Measurements from ENCODE around the gene IGSF21. TPM values are rescaled to one million over a fixed set of nuclear protein-coding genes. Genes with fewer than 3 reads are reported as not detected.

The IGSF21 gene
- polyA plus RNA-seq, 1 experiment: not detected

DNA sequence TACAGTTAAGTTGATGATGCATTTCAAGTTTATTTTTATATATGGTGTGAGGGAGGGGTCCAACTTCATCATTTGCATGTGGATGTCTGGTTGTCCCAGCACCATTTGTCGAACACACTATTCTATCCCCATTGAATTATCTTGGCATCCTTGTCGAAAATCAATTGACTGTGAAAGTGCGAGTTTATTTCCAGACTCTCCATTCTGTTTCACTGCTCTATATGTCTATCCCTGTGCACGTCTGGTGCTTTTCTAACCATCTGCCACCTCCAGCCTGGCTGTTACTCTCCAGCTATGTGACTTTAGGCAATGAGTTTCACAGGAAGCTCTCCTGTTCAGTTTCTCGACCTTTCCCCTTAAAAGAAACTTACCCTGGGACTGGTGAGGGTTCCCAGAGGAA lies 236.0 kb downstream of the IGSF21 start:
- CTCF ChIA-PET: no interaction called here

GRCh38 chr1:18344755-18345154 lies 237.2 kb downstream of the IGSF21 start:
- POLR2A ChIA-PET: no interaction called here
- Histone ChIP-seq H3K27ac (ENCODE audit: low read depth, low read length) (no peak overlapping the region), H3K27me3 (ENCODE audit: control insufficient read depth, insufficient read depth, low read length) (no peaks in the 10 kb centered on the region), H3K4me3 (ENCODE audit: low read depth, low read length) (no peak overlapping the region), H3K9me3 (ENCODE audit: control insufficient read depth, insufficient read depth, low read length) (peaks cover 4% of the 10 kb centered on the region)
- CTCF ChIA-PET: no interaction called here
- DNase-seq (ENCODE audit: low read depth, low spot score): no peak
- TF ChIP-seq, protein P1, sequence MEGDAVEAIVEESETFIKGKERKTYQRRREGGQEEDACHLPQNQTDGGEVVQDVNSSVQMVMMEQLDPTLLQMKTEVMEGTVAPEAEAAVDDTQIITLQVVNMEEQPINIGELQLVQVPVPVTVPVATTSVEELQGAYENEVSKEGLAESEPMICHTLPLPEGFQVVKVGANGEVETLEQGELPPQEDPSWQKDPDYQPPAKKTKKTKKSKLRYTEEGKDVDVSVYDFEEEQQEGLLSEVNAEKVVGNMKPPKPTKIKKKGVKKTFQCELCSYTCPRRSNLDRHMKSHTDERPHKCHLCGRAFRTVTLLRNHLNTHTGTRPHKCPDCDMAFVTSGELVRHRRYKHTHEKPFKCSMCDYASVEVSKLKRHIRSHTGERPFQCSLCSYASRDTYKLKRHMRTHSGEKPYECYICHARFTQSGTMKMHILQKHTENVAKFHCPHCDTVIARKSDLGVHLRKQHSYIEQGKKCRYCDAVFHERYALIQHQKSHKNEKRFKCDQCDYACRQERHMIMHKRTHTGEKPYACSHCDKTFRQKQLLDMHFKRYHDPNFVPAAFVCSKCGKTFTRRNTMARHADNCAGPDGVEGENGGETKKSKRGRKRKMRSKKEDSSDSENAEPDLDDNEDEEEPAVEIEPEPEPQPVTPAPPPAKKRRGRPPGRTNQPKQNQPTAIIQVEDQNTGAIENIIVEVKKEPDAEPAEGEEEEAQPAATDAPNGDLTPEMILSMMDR (IDR thresholded peaks at IDR 0.05; ENCODE audit: low read depth, low read length): no peak

More for the DNA sequence above, 236.0 kb downstream of the IGSF21 start:
- Histone ChIP-seq H3K4me3 (ENCODE audit: low read depth, low read length) (no peak overlapping the region), H3K9me3 (ENCODE audit: control insufficient read depth, insufficient read depth, low read length) (peaks cover 9% of the 10 kb centered on the region), H3K27ac (ENCODE audit: low read depth, low read length) (no peak overlapping the region), H3K27me3 (ENCODE audit: control insufficient read depth, insufficient read depth, low read length) (no peaks in the 10 kb centered on the region)
- TF ChIP-seq, protein P1 (IDR thresholded peaks at IDR 0.05; ENCODE audit: low read depth, low read length): no peak
- POLR2A ChIA-PET: no interaction called here
- no peak for DNase-seq (ENCODE audit: low read depth, low spot score)

GRCh38 chr1:18347559-18347958 lies 240.0 kb downstream of the IGSF21 start:
- no peak for DNase-seq (ENCODE audit: low read depth, low spot score)
- no peak overlapping the region for H3K4me3 ChIP-seq (ENCODE audit: low read depth, low read length)
- TF ChIP-seq, protein P1 (IDR thresholded peaks at IDR 0.05; ENCODE audit: low read depth, low read length): no peak
- ChIA-PET POLR2A (no interaction called here), CTCF (no interaction called here)
- H3K9me3 ChIP-seq (ENCODE audit: control insufficient read depth, insufficient read depth, low read length): peaks cover 4% of the 10 kb centered on the region
- no peak overlapping the region for H3K27ac ChIP-seq (ENCODE audit: low read depth, low read length)
- peaks cover 4% of the 10 kb centered on the region for H3K27me3 ChIP-seq (ENCODE audit: control insufficient read depth, insufficient read depth, low read length)

- Histone ChIP-seq H3K27ac (ENCODE audit: low read depth, low read length) (no peak overlapping the region), H3K27me3 (ENCODE audit: control insufficient read depth, insufficient read depth, low read length) (peaks cover 4% of the 10 kb centered on the region), H3K4me3 (ENCODE audit: low read depth, low read length) (no peak overlapping the region), H3K9me3 (ENCODE audit: control insufficient read depth, insufficient read depth, low read length) (peaks cover 4% of the 10 kb centered on the region)
- POLR2A ChIA-PET: no interaction called here
- TF ChIP-seq, protein P1 (IDR thresholded peaks at IDR 0.05; ENCODE audit: low read depth, low read length): no peak
- CTCF ChIA-PET: no interaction called here
- no peak for DNase-seq (ENCODE audit: low read depth, low spot score)
Observed at GRCh38 chr1:18348354-18348753, 240.8 kb downstream of the IGSF21 start.

DNA sequence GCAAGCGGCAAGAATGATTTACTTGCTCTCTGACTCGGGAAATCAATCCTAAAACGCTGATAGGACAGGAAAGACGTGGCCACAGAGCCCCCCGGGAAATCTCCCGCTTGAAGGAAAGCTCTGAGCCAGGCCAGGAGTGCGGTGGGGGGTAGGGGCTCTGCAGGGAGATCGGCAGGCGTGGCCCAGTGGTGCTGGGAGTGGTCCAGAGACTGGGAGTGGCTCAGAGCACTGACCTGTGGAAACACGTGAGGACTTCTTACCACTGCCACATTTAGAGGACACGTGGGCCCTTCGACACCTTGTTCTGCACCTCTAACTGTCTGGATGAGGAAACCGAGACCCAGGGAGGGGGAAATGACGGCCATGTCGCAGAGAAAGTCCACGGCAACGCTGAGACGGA lies 243.1 kb downstream of the IGSF21 start:
- Histone ChIP-seq H3K9me3 (ENCODE audit: control insufficient read depth, insufficient read depth, low read length) (peaks cover 4% of the 10 kb centered on the region; the same call in 1 of the 2 replicates), H3K27ac (ENCODE audit: low read depth, low read length) (no peak overlapping the region), H3K27me3 (ENCODE audit: control insufficient read depth, insufficient read depth, low read length) (peaks cover 4% of the 10 kb centered on the region), H3K4me3 (ENCODE audit: low read depth, low read length) (no peak overlapping the region)
- DNase-seq (ENCODE audit: low read depth, low spot score): no peak
- ChIA-PET POLR2A (no interaction called here), CTCF (no interaction called here)
- TF ChIP-seq, protein P1 (IDR thresholded peaks at IDR 0.05; ENCODE audit: low read depth, low read length): no peak
